ENCODE results near the gene MADCAM1. TPM values are rescaled to one million over a fixed set of nuclear protein-coding genes. Genes with fewer than 3 reads are reported as not detected.

The MADCAM1 gene
- total RNA-seq, 1 donor from 2014 or later: 0.18 TPM

GRCh38 chr19:513368-514165, 17.3 kb downstream of the MADCAM1 start:
- Mint-ChIP-seq H3K36me3 (ENCODE audit: low read depth) (peaks cover 13% of the 10 kb centered on the region), H3K27me3 (ENCODE audit: insufficient read depth) (no peaks in the 10 kb centered on the region), H3K4me1 (ENCODE audit: low read depth) (peaks cover 46% of the 10 kb centered on the region), H3K4me3 (no peak overlapping the region), H3K9me3 (no peaks in the 10 kb centered on the region), H3K27ac (no peak overlapping the region)
- DNase-seq (ENCODE audit: low spot score): no peak
- intact Hi-C loops (cut with micrococcal nuclease): no loop called here

GRCh38 chr19:514166-514663, 17.9 kb downstream of the MADCAM1 start:
- H3K4me3 Mint-ChIP-seq: no peak overlapping the region

DNA sequence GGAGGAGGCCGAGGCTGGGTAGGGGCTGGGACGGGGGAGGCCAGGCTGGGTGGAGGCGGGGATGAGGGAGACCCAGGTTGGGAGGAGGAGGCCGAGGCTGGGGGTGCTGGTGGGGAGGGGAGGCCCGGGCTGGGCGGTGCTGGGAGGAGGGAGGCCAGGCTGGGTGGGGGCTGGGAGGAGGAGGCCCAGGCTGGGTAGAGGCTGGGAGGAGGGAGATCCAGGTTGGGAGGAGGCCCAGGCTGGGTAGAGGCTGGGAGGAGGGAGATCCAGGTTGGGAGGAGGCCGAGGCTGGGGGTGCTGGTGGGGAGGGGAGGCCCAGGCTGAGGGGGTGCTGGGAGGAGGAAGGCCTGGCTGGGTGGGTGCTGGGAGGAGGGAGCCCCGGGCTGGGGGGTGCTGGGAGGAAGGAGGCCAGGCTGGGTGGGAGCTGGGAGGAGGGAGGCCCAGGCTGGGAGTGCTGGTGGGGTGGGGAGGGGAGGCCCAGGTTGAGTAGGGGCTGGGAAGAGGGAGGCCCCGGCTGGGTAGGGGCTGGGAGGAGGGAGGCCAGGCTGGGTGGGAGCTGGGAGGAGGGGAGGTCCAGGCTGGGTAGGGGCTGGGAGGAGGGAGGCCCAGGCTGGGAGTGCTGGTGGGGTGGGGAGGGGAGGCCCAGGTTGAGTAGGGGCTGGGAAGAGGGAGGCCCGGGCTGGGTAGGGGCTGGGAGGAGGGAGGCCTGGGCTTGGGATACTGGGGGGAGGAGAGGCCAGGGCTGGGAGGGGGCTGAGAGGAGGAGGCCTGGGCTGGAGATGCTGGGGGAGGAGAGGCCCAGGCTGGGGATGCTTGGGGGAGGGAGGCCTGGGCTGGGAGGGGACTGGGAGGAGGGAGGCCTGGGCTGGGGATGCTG, 21.7 kb downstream of the MADCAM1 start:
- H3K4me3 Mint-ChIP-seq: no peak overlapping the region
- no peak for DNase-seq (ENCODE audit: low spot score)
- H3K36me3 Mint-ChIP-seq (ENCODE audit: low read depth): peaks cover 9% of the 10 kb centered on the region
- peaks cover 12% of the 10 kb centered on the region for H3K4me1 Mint-ChIP-seq (ENCODE audit: low read depth)
- H3K27ac Mint-ChIP-seq: no peak overlapping the region
- intact Hi-C loops (cut with micrococcal nuclease): no loop called here
- no peaks in the 10 kb centered on the region for H3K9me3 Mint-ChIP-seq
- no peaks in the 10 kb centered on the region for H3K27me3 Mint-ChIP-seq (ENCODE audit: insufficient read depth)

More at GRCh38 chr19:514166-514663, 17.9 kb downstream of the MADCAM1 start:
- H3K27ac Mint-ChIP-seq: no peak overlapping the region
- peaks cover 11% of the 10 kb centered on the region for H3K36me3 Mint-ChIP-seq (ENCODE audit: low read depth)
- H3K9me3 Mint-ChIP-seq: no peaks in the 10 kb centered on the region
- no peaks in the 10 kb centered on the region for H3K27me3 Mint-ChIP-seq (ENCODE audit: insufficient read depth)
- DNase-seq (ENCODE audit: low spot score): no peak
- peaks cover 40% of the 10 kb centered on the region for H3K4me1 Mint-ChIP-seq (ENCODE audit: low read depth)
- intact Hi-C loops (cut with micrococcal nuclease): no loop called here

GRCh38 chr19:518598-519231, 22.4 kb downstream of the MADCAM1 start:
- Mint-ChIP-seq H3K4me1 (ENCODE audit: low read depth) (peaks cover 11% of the 10 kb centered on the region), H3K4me3 (no peak overlapping the region), H3K27me3 (ENCODE audit: insufficient read depth) (no peaks in the 10 kb centered on the region), H3K9me3 (no peaks in the 10 kb centered on the region), H3K36me3 (ENCODE audit: low read depth) (peaks cover 8% of the 10 kb centered on the region), H3K27ac (no peak overlapping the region)
- DNase-seq (ENCODE audit: low spot score): no peak
- intact Hi-C loops (cut with micrococcal nuclease): no loop called here

- H3K4me3 Mint-ChIP-seq: no peak overlapping the region
- intact Hi-C loops (cut with micrococcal nuclease): no loop called here
- H3K27ac Mint-ChIP-seq: no peak overlapping the region
- H3K27me3 Mint-ChIP-seq (ENCODE audit: insufficient read depth): no peaks in the 10 kb centered on the region
- no peak for DNase-seq (ENCODE audit: low spot score)
- peaks cover 2% of the 10 kb centered on the region for H3K36me3 Mint-ChIP-seq (ENCODE audit: low read depth)
- H3K4me1 Mint-ChIP-seq (ENCODE audit: low read depth): peaks cover 5% of the 10 kb centered on the region
- no peaks in the 10 kb centered on the region for H3K9me3 Mint-ChIP-seq
Measured at GRCh38 chr19:519449-519865, 23.2 kb downstream of the MADCAM1 start.

DNA sequence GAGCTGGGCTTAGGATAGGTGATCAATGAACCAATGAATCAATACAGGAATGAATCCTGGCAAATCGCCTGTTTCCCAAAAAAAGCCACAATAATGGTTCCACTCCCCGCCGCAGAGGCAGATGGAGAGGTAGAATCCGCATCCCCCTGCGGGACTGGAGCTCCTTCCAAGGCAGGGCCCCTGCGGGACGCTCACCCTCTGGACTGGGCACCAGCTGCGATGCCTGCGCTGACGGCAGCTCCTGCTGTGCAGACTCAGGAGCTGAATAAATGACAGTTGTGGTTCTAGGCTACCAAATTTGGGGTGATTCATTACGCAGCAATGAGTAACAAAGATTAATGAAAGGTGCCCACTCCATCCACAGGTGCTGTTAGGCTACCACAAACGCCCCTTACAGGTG, 26.4 kb downstream of the MADCAM1 start:
- Mint-ChIP-seq H3K36me3 (ENCODE audit: low read depth) (no peaks in the 10 kb centered on the region), H3K4me1 (ENCODE audit: low read depth) (no peaks in the 10 kb centered on the region), H3K27ac (no peak overlapping the region), H3K9me3 (no peaks in the 10 kb centered on the region), H3K4me3 (no peak overlapping the region), H3K27me3 (ENCODE audit: insufficient read depth) (no peaks in the 10 kb centered on the region)
- intact Hi-C loops (cut with micrococcal nuclease): no loop called here
- no peak for DNase-seq (ENCODE audit: low spot score)

- Mint-ChIP-seq H3K27me3 (ENCODE audit: insufficient read depth) (no peaks in the 10 kb centered on the region), H3K4me1 (ENCODE audit: low read depth) (no peaks in the 10 kb centered on the region), H3K9me3 (no peaks in the 10 kb centered on the region), H3K27ac (no peak overlapping the region), H3K36me3 (ENCODE audit: low read depth) (no peaks in the 10 kb centered on the region), H3K4me3 (no peak overlapping the region)
- DNase-seq (ENCODE audit: low spot score): no peak
- intact Hi-C loops (cut with micrococcal nuclease): no loop called here
Measured at GRCh38 chr19:524062-524674, 27.9 kb downstream of the MADCAM1 start.

DNA sequence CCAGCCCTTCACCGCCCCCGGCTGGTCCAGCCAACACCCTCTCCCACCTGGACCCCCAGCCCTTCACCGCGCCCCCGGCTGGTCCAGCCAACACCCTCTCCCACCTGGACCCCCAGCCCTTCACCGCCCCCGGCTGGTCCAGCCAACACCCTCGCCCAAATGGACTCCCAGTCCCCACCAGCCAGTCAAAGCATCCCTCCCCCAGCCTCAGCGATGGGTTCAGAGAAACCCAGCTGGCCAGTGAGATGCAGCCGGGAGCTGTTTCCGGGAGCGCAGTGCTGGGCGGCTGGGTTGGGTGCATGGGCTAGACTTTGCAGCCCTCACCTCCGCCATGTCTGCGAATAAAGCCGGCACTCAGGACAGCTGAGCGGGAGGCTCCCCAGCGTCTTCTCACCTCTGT, 28.7 kb downstream of the MADCAM1 start:
- Mint-ChIP-seq H3K27me3 (ENCODE audit: insufficient read depth) (no peaks in the 10 kb centered on the region), H3K4me1 (ENCODE audit: low read depth) (no peaks in the 10 kb centered on the region), H3K4me3 (no peak overlapping the region), H3K9me3 (no peaks in the 10 kb centered on the region), H3K36me3 (ENCODE audit: low read depth) (no peaks in the 10 kb centered on the region), H3K27ac (no peak overlapping the region)
- DNase-seq (ENCODE audit: low spot score): no peak
- intact Hi-C loops (cut with micrococcal nuclease): no loop called here

- no peaks in the 10 kb centered on the region for H3K27me3 Mint-ChIP-seq (ENCODE audit: insufficient read depth)
- no peak for DNase-seq (ENCODE audit: low spot score)
- no peaks in the 10 kb centered on the region for H3K36me3 Mint-ChIP-seq (ENCODE audit: low read depth)
- H3K27ac Mint-ChIP-seq: no peak overlapping the region
- no peaks in the 10 kb centered on the region for H3K4me1 Mint-ChIP-seq (ENCODE audit: low read depth)
- no peak overlapping the region for H3K4me3 Mint-ChIP-seq
- H3K9me3 Mint-ChIP-seq: no peaks in the 10 kb centered on the region
- intact Hi-C loops (cut with micrococcal nuclease): no loop called here
Measured at GRCh38 chr19:525857-526419, 29.7 kb downstream of the MADCAM1 start.

GRCh38 chr19:530134-531008, 34.1 kb downstream of the MADCAM1 start:
- no peaks in the 10 kb centered on the region for H3K36me3 Mint-ChIP-seq (ENCODE audit: low read depth)
- peak overlapping the region; percentile 81 for H3K27ac Mint-ChIP-seq
- no peaks in the 10 kb centered on the region for H3K27me3 Mint-ChIP-seq (ENCODE audit: insufficient read depth)
- peak overlapping the region; percentile 83 for H3K4me3 Mint-ChIP-seq
- peaks cover 9% of the 10 kb centered on the region for H3K4me1 Mint-ChIP-seq (ENCODE audit: low read depth)
- intact Hi-C loops (cut with micrococcal nuclease): loop anchor here (1.0 kb wide), 4 partner anchors 19 to 150 kb away; partner anchors contain the start of genes BSG and TPGS1
- no peak for DNase-seq (ENCODE audit: low spot score)
- no peaks in the 10 kb centered on the region for H3K9me3 Mint-ChIP-seq

- Mint-ChIP-seq H3K27me3 (ENCODE audit: insufficient read depth) (no peaks in the 10 kb centered on the region), H3K4me1 (ENCODE audit: low read depth) (peaks cover 9% of the 10 kb centered on the region), H3K27ac (peak overlapping the region; percentile 81), H3K9me3 (no peaks in the 10 kb centered on the region), H3K36me3 (ENCODE audit: low read depth) (no peaks in the 10 kb centered on the region), H3K4me3 (peak overlapping the region; percentile 83)
- peak; percentile 91 for DNase-seq (ENCODE audit: low spot score)
- intact Hi-C loops (cut with micrococcal nuclease): loop anchor here (1.0 kb wide), 4 partner anchors 20 to 149 kb away; partner anchors contain the start of genes BSG and TPGS1
Measured at GRCh38 chr19:531009-531752, 34.9 kb downstream of the MADCAM1 start.
